HCEC 1CT (cell line): ENCODE measurements around the gene PSMC3IP.
A peak's percentile ranks its signal among the peaks of the same experiment; 100 is the strongest.

ENCODE experiments used
- DNase-seq: peaks from one replicate; pipeline ENCODE4 v3.0.0-alpha.2; 2017

The PSMC3IP gene

DNA sequence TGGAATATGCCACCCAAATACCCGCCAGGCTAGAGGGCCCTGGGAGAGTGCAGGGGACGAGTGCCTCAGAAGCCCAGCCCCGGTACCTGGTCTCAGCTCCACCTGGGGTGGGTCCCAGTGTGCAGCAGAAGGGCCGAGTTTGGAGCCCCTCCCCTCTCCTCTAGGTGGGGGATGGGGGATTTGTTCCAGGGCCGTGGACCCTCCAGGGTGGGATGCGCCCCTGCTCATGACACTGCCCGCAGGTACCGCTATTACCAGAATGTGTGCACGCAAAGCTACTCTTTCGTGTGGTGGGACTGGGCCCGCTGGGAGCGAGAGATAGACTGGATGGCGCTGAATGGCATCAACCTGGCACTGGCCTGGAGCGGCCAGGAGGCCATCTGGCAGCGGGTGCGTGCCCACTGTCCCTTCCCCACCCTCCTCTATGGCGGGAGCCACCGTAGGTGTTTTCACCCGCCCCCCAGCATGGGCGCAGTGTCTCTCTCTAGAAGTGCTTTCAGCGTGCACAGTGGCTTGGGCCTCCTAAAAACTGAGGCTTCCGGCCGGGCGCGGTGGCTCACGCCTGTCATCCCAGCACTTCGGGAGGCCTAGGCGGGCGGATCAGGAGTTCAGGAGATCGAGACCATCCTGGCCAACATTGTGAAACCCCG, 40.2 kb downstream of the PSMC3IP start:
- no peak for DNase-seq

DNA sequence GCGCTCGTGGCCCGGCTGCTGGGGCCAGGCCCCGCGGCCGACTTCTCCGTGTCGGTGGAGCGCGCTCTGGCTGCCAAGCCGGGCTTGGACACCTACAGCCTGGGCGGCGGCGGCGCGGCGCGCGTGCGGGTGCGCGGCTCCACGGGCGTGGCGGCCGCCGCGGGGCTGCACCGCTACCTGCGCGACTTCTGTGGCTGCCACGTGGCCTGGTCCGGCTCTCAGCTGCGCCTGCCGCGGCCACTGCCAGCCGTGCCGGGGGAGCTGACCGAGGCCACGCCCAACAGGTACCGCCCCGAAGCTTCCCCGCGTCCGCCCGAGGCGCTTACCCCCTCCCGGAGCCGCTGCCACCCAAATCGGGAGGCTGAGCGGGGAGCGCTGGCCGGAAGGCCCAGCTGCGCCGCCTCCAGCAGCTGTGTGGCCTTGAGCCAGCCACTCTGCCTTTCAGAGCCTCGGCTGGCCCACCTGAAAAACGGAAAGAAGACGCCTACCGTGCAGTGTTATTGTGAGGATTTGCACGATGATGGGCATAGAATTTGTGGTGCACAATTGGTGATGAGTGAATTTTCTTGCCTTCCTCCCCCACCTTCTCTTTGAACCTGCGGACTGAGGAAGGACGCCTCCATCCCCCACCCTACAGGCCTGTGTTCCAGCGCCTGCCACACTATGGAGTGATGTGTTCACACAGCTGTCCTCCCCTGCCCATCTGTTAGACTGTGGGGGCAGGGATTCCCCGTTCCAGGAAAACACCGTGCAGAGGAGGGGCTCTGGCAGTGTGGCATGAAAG, 41.0 kb downstream of the PSMC3IP start:
- peak; percentile 89 for DNase-seq

DNA sequence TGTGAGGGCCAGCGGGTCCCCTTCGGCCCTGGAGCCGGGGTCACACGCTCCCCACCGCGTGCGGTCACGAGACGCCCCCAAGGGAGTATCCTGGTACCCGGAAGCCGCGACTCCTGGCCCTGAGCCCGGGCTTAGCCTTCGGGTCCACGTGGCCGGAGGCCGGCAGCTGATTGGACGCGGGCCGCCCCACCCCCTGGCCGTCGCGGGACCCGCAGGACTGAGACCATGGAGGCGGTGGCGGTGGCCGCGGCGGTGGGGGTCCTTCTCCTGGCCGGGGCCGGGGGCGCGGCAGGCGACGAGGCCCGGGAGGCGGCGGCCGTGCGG, 41.5 kb downstream of the PSMC3IP start, which contains the start of gene NAGLU:
NAGLU (plus strand) TSS at position 194 of the 324 bp plus-strand sequence; CDS start at position 226, 32 bp downstream.
- DNase-seq: peak; percentile 89

DNA sequence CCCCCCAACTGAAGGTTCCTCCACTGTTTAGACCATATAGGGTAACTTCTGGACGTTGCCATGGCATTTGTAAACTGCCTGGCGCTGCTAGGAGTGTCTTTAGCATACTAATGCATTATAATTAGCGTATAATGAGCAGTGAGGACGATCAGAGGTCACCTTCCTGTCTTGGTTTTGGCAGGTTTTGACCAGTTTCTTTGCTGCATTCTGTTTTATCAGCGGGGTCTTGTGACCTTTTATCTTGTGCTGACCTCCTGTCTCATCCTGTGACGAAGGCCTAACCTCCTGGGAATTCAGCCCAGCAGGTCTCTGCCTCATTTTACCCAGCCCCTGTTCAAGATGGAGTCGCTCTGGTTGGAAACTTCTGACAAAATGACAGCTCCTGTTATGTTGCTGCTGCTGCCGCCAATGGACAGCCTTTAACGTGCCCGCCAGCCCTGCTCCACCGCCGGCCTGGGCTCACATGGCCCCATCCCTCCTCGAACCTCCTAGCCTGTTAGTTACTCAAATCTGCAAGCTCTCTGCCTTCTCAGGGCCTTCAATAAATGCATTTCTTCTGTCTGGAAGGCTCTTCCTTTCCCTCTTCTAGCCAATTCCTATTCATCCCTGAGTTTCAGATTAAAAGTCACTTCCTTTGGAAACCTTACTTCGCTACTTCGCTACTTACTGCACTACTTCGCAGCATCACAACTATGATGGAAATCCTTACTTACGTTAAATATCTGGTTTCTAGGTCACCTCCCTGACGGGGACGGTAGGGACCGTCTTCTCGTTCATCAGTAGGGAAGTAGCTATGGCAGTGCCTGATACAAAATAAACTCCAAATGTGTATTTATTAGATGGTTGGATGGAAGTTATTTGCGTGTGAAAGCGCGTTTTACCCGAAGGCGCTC, 42.1 kb downstream of the PSMC3IP start:
- no peak for DNase-seq

DNA sequence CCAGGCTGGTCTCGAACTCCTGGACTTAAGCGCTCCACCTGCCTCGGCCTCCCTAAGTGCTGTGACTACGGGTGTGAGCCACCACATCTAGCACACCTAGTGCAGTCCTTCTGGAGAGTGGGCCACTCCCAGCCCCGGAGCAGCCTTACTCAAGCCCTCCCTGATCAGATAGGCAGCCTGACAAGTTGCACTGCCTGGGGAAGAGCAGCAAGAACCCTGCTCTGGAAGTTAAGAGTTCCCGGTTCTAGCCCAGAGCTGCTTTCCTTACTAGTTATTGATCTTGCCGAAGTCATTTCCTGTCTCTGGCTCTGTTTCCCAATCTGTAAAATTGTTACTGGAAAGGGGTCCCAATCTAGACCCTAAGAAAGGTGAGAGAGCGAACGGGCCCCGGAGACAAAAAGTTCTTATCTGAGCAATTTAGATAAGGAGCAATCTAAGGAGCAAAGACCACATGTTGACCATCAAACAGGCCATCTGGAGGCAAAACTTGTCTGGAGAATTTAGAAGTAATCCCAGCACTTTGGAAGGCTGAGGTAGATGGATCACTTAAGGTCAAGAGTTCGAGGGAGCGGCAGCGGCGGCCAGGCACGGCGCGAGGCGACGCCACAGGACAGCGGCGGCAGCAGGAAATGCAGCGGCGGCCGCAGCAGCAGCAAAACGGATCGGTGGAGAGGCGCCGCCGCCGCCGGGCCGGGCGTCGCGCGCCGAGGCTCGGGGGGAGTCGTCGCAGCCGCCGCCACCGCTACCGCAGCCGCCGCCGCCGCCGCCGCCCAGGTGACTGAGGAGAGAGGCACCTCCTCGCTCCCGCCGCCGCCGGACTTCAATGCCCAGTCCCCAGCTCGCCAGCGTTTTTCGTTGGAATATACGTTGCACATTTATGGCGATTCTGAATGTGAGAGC, 45.8 kb downstream of the PSMC3IP start:
- DNase-seq: peak; percentile 66

DNA sequence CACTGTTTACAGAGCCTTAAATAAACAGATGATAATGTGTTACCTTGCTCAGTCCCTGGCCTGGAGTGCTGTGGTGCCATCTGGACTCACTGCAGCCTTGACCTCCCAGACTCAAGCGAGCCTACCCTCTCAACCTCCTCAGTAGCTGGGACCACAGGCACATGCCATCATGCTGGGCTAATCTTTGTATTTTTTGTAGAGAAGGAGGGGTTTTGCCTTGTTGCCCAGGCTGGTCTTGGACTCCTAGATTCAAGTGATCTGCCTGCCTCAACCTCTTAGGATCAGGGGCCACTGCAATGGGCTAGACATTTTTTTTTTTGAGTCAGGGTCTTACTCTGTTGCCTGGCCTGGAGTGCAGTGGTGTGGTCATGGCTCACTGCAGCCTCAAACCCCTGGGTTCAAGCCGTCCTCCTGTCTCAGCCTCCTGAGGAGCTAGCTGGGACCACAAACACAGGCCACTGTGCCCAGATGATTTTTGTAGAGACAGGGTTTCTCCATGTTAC, 46.5 kb downstream of the PSMC3IP start:
- DNase-seq: no peak

DNA sequence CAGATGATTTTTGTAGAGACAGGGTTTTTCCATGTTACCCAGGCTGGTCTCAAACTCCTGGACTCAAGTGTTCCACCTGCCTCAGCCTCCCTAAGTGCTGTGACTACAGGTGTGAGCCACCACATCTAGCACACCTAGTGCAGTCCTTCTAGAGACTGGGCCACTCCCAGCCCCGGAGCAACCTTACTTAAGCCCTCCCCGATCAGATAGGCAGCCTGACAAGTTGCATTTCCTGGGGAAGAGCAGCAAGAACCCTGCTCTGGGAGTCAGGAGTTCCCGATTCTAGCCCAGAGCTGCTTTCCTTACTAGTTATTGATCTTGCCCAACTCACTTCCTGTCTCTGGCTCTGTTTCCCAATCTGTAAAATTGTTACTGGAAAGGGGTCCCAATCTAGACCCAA, 48.5 kb downstream of the PSMC3IP start:
- DNase-seq: no peak

DNA sequence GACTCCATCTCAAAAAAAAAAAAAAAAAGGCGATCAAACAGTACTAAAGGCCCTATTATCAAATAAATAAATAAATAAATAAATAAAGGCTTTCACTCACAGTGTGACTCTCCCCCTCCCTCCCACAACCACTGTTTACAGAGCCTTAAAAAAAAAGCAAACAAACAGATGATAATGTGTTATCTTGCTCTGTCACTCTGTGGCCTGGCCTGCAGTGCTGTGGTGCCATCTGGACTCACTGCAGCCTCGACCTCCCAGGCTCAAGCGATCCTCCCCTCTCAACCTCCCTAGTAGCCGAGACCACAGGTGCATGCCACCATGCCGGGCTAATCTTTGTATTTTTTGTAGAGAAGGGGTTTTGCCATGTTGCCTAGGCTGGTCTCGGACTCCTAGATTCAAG, 49.6 kb downstream of the PSMC3IP start:
- DNase-seq: no peak

DNA sequence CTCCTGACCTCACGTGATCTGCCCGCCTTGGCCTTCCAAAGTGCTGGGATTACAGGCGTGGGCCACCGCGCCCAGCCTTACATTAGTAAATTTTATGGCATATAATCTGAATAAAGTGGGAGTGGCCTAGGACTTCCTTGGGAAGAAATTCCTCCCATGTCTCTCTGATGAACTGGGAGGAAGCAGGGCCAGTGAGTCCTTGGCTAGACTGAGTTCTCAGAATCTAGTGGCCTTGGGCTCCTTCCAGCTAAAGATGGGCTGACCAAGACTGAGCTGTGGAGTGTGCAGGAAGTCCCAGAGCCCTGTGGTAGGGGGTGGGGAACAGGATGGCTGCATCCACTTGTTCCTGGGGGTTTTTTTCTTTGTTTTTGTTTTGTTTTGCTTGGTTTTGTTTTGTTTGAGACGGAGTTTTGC, 51.5 kb downstream of the PSMC3IP start:
- peak; percentile 62 for DNase-seq

DNA sequence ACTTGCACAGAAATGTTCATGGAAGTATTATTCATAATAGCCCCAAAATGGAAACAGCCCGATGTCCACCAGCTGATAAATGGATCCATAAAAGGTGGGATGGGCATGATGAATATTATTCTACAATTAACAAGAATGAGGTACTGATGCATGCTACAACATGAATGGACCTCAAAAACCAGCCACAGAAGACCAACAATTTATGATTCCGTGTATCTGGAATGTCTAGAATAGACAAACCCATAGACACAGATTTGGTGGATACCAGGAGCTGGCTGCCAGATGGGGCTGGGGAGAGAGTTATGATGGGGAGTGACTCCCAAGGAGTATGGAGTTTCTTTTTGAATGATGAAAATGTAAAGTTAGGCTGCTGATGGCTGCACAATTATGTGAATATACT, 52.3 kb downstream of the PSMC3IP start:
- DNase-seq: peak; percentile 52

DNA sequence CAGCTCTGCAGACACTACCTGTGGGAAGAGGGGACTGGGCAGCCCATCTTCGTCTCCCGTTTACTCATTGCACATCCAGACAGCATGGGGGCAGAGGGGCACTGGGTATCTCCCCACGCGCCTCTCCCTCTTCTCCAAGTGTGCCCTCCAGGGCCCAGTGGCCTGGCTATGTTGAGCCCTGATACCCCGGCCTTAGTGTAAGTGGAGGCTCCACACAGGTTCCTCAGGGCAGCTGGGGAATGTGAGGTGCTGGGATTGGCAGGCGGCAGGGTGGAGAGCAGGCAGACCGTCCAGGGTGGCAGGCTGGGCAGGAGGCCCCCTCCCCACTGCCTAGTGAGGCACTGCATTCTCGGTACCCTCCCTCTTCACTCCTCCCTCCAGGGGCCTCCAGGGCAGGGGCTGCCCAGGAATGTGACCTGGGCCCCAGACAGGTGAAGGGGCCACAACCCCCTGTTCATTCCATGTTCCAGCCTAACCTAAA, 54.7 kb downstream of the PSMC3IP start:
- no peak for DNase-seq
